Left lobe of liver (tissue), 2 donors: Measurements from ENCODE around the gene TMEM120B. TPM values are rescaled to one million over a fixed set of nuclear protein-coding genes. Genes with fewer than 3 reads are reported as not detected.

Experiments
- ATAC-seq: fragments of 200-7000 bp; cut with Tn5 transposase; one replicate; pipeline ENCODE4 v1.9.1; 2020; ENCODE audit warnings: mild to moderate bottlenecking, moderate library complexity
- DNase-seq: peaks from one replicate; pipeline ENCODE4 v3.0.0-alpha.2; 2020; ENCODE audit warnings: low spot score
- total RNA-seq: library from RNA; stranded (reverse); gene quantifications from one replicate; pipeline ENCODE4 v1.2.1, GENCODE V29; 2021
- donor health status: DM: no; HTN: no; CAD: no; lungs with moderate emphysema.
- donor health status: DM: no; HTN: yes; CAD: no.

The TMEM120B gene
- total RNA-seq, 1 donor from 2014 or later = 5.6 TPM

GRCh38 chr12:121770388-121770787 is 57.8 kb downstream of the TMEM120B start:
- ATAC-seq = no peak
- DNase-seq = no peak

GRCh38 chr12:121770813-121771625 is 58.5 kb downstream of the TMEM120B start:
- DNase-seq (no peak), ATAC-seq (no peak)

- peak; percentile 87 for ATAC-seq
Observed at GRCh38 chr12:121773011-121773777, 60.6 kb downstream of the TMEM120B start.

GRCh38 chr12:121774968-121775474 is 62.5 kb downstream of the TMEM120B start:
- no peak for ATAC-seq
- DNase-seq = no peak

More at GRCh38 chr12:121773011-121773777, 60.6 kb downstream of the TMEM120B start:
- DNase-seq = peak; percentile 81

- ATAC-seq (no peak), DNase-seq (no peak)
Observed at GRCh38 chr12:121775501-121775900, 62.9 kb downstream of the TMEM120B start.

- DNase-seq = peak; percentile 80
- ATAC-seq = peak; percentile 65
Observed at GRCh38 chr12:121776190-121777098, 63.9 kb downstream of the TMEM120B start.

- DNase-seq = no peak
- no peak for ATAC-seq
Observed at GRCh38 chr12:121778567-121779421, 66.2 kb downstream of the TMEM120B start.

GRCh38 chr12:121779422-121779895 is 66.9 kb downstream of the TMEM120B start:
- ATAC-seq (no peak), DNase-seq (no peak)

GRCh38 chr12:121780429-121780828 is 67.9 kb downstream of the TMEM120B start:
- ATAC-seq = no peak

GRCh38 chr12:121781484-121781997 is 69.0 kb downstream of the TMEM120B start:
- ATAC-seq = no peak

More at GRCh38 chr12:121780429-121780828, 67.9 kb downstream of the TMEM120B start:
- DNase-seq = no peak

GRCh38 chr12:121781998-121782979 is 69.7 kb downstream of the TMEM120B start:
- ATAC-seq (no peak), DNase-seq (no peak)

More at GRCh38 chr12:121781484-121781997, 69.0 kb downstream of the TMEM120B start:
- DNase-seq = no peak

- ATAC-seq (no peak), DNase-seq (no peak)
Observed at GRCh38 chr12:121783766-121784165, 71.2 kb downstream of the TMEM120B start.

GRCh38 chr12:121784460-121784859 is 71.9 kb downstream of the TMEM120B start:
- ATAC-seq (peak; percentile 37), DNase-seq (no peak)

- peak; percentile 90 for DNase-seq
Observed at GRCh38 chr12:121786440-121786825, 73.9 kb downstream of the TMEM120B start.

GRCh38 chr12:121787063-121788025 is 74.8 kb downstream of the TMEM120B start:
- ATAC-seq (no peak), DNase-seq (no peak)

More at GRCh38 chr12:121786440-121786825, 73.9 kb downstream of the TMEM120B start:
- peak; percentile 82 for ATAC-seq

GRCh38 chr12:121788176-121788818 is 75.7 kb downstream of the TMEM120B start:
- ATAC-seq (no peak), DNase-seq (no peak)
